ENCODE results near the gene KIAA1217.
"Not testable (repeated sequence)": the region's sequence is repeated elsewhere in the genome, so short reads cannot be mapped to it uniquely, and the experiment has no call there.

DNA sequence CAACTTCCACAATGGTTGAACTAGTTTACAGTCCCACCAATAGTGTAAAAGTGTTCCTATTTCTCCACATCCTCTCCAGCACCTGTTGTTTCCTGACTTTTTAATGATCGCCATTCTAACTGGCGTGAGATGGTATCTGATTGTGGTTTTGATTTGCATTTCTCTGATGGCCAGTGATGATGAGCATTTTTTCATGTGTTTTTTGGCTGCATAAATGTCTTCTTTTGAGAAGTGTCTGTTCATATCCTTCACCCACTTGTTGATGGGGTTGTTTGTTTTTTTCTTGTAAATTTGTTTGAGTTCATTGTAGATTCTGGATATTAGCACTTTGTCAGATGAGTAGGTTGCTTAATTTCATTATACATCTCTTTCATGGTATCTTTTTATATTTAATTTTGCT is 237.0 kb downstream of the KIAA1217 start:
- TF ChIP-seq, protein P1, sequence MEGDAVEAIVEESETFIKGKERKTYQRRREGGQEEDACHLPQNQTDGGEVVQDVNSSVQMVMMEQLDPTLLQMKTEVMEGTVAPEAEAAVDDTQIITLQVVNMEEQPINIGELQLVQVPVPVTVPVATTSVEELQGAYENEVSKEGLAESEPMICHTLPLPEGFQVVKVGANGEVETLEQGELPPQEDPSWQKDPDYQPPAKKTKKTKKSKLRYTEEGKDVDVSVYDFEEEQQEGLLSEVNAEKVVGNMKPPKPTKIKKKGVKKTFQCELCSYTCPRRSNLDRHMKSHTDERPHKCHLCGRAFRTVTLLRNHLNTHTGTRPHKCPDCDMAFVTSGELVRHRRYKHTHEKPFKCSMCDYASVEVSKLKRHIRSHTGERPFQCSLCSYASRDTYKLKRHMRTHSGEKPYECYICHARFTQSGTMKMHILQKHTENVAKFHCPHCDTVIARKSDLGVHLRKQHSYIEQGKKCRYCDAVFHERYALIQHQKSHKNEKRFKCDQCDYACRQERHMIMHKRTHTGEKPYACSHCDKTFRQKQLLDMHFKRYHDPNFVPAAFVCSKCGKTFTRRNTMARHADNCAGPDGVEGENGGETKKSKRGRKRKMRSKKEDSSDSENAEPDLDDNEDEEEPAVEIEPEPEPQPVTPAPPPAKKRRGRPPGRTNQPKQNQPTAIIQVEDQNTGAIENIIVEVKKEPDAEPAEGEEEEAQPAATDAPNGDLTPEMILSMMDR (IDR thresholded peaks at IDR 0.05), result not testable (repeated sequence)
- TF ChIP-seq POLR2AphosphoS5 (IDR thresholded peaks at IDR 0.05; ENCODE audit: insufficient read depth in 1 of 2, low read depth in 1 of 2); POLR2A (IDR thresholded peaks at IDR 0.05): not testable (repeated sequence)
